ENCODE data around the gene TLL2.

Gene TLL2

GRCh38 chr10:96513305-96513697, 425 bp downstream of the TLL2 start:
- TF ChIP-seq ZNF384 (IDR thresholded peaks at IDR 0.05) = no peak
- no peak for TF ChIP-seq L3MBTL2 (conservative IDR thresholded peaks at IDR 0.05)
- TF ChIP-seq FOXK2 (IDR thresholded peaks at IDR 0.05) = no peak
- TF ChIP-seq ELF4 (IDR thresholded peaks at IDR 0.05) = no peak
- TF ChIP-seq HDGF (IDR thresholded peaks at IDR 0.05; ENCODE audit: borderline replicate concordance) = no peak
- TF ChIP-seq FOXM1 (IDR thresholded peaks at IDR 0.05; ENCODE audit: borderline replicate concordance) = no peak
- no peak for TF ChIP-seq FOXA1 (IDR thresholded peaks at IDR 0.05)
- no peak for TF ChIP-seq LEF1 (IDR thresholded peaks at IDR 0.05; ENCODE audit: borderline replicate concordance)
- no peak for TF ChIP-seq PKNOX1 (IDR thresholded peaks at IDR 0.05)
- TF ChIP-seq TARDBP (IDR thresholded peaks at IDR 0.05) = no peak
- TF ChIP-seq CTBP1 (IDR thresholded peaks at IDR 0.05; ENCODE audit: borderline replicate concordance) = no peak
- TF ChIP-seq NFRKB (IDR thresholded peaks at IDR 0.05) = no peak
- no peak for TF ChIP-seq SUZ12 (IDR thresholded peaks at IDR 0.05)
- no peak for TF ChIP-seq BHLHE40 (IDR thresholded peaks at IDR 0.05; ENCODE audit: borderline replicate concordance)
- TF ChIP-seq SP1 (IDR thresholded peaks at IDR 0.05) = no peak
- no peak for TF ChIP-seq ARNT (IDR thresholded peaks at IDR 0.05)
- CTCF ChIA-PET = interaction anchor here (0.7 to 1.4 kb wide), 3 partner anchors 22 to 118 kb away, joined by 3 to 8 read pairs (median 6); no protein-coding TSS in a partner anchor
- peak; percentile 14 for DNase-seq (ENCODE audit: extremely low spot score)
- POLR2A ChIA-PET = interaction anchor here (0.9 kb wide), 1 partner anchor 70 kb away, joined by 3 read pairs; no protein-coding TSS in a partner anchor

- ChIA-PET POLR2A (no interaction called here), CTCF (interaction anchor here (0.6 kb wide), 1 partner anchor 117 kb away, joined by 3 read pairs; no protein-coding TSS in a partner anchor)
- DNase-seq (ENCODE audit: extremely low spot score) = peak; percentile 32
- TF ChIP-seq HDGF (IDR thresholded peaks at IDR 0.05; ENCODE audit: borderline replicate concordance) = no peak
- TF ChIP-seq SP1 (IDR thresholded peaks at IDR 0.05) = no peak
- no peak for TF ChIP-seq NFRKB (IDR thresholded peaks at IDR 0.05)
- no peak for TF ChIP-seq ZNF384 (IDR thresholded peaks at IDR 0.05)
These were observed 1.0 kb downstream of the TLL2 start for GRCh38 chr10:96512524-96513304.

DNA sequence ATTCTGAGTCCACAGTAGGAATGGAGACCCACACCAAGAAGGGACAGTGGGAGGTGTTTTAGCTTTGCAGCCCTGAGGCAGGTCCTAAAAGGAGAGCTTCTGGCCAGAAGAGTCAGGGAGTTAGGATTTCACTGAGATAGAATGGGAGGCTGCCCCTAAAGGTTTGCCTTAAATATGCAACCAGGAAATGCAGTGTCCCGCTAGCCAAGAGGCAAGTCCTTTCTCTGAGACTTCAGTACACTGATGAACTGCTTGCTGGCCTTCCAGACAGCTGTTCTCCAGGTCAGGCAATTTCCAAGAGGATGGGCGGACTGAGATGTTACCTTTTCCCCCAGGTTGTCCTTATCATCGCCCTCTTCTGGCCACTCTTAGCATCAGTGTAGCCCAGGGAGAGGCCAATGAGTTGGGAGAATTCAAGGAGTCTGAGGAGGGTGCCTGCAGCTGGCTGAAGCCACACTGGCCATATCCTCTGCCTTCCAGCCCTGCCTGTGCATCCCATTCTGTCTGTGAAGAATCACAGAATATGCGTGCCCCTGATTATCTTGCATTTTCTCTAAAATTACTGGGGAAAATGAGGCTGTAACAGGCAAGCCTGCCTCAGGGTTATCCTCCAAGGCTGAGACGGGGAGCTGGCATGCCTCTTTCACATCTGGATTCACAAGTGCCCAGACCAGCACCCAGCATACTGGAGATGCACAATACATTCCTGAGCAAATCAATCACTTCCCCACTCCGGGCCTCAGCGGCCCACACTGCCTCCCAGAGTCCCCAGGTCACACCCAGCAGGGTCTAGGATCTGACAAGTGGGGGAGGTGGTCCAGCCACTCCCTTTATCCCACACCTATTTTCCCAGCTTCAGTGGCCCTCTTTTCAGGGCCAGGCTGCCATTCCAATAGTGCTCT, 2.4 kb downstream of the TLL2 start:
- ChIA-PET POLR2A (no interaction called here), CTCF (interaction anchor here (0.7 to 2.0 kb wide), 9 partner anchors 8 to 97 kb away, joined by 3 to 6 read pairs (median 3); no protein-coding TSS in a partner anchor)
- DNase-seq (ENCODE audit: extremely low spot score) = peak; percentile 70
- no peak for TF ChIP-seq SUZ12 (IDR thresholded peaks at IDR 0.05)
- no peak for TF ChIP-seq L3MBTL2 (conservative IDR thresholded peaks at IDR 0.05)
- TF ChIP-seq ELF4 (IDR thresholded peaks at IDR 0.05) = no peak
- TF ChIP-seq CTBP1 (IDR thresholded peaks at IDR 0.05; ENCODE audit: borderline replicate concordance) = no peak
- TF ChIP-seq PKNOX1 (IDR thresholded peaks at IDR 0.05) = no peak
- TF ChIP-seq HDGF (IDR thresholded peaks at IDR 0.05; ENCODE audit: borderline replicate concordance) = no peak
- no peak for TF ChIP-seq BHLHE40 (IDR thresholded peaks at IDR 0.05; ENCODE audit: borderline replicate concordance)
- TF ChIP-seq TARDBP (IDR thresholded peaks at IDR 0.05) = no peak

DNA sequence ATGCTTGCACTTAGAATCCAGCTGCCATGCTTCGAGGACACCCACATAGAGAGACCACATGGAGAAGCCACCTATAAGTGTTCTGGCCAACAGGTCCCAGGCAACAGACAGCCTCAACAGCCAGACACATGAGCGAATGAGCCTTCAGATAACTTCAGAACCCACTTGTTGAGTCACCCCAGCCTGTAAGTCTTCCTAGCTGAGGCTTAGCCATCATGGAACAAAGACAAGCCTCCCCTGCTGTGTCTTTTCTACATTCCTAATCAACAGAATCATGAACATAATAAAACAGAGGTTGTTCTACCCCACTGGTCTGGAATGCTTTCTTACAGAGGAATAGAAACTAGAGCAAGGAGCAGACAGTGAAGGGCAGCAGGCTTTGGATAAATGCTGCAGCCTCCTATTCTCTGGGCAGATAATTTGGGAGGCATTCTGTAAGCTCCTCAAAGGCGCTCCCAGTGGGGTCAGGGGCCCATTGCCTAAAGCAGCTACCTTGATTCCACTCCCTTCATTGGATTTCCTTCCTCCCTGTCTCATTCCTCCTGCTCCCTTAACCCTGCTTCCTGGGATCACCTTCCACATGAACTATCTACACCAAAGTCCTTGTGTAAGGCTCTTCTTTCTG, 4.6 kb downstream of the TLL2 start:
- TF ChIP-seq L3MBTL2 (conservative IDR thresholded peaks at IDR 0.05) (no peak), NFRKB (IDR thresholded peaks at IDR 0.05) (no peak), SP1 (IDR thresholded peaks at IDR 0.05) (no peak), BHLHE40 (IDR thresholded peaks at IDR 0.05; ENCODE audit: borderline replicate concordance) (no peak), LEF1 (IDR thresholded peaks at IDR 0.05; ENCODE audit: borderline replicate concordance) (no peak), SUZ12 (IDR thresholded peaks at IDR 0.05) (no peak)
- POLR2A ChIA-PET = no interaction called here
- CTCF ChIA-PET = interaction anchor here (1.0 kb wide), 1 partner anchor 134 kb away, joined by 3 read pairs; no protein-coding TSS in a partner anchor
- DNase-seq (ENCODE audit: extremely low spot score) = no peak

- POLR2A ChIA-PET = no interaction called here
- TF ChIP-seq LEF1 (IDR thresholded peaks at IDR 0.05; ENCODE audit: borderline replicate concordance) = no peak
- TF ChIP-seq L3MBTL2 (conservative IDR thresholded peaks at IDR 0.05) = no peak
- no peak for TF ChIP-seq ELF4 (IDR thresholded peaks at IDR 0.05)
- no peak for TF ChIP-seq FOXM1 (IDR thresholded peaks at IDR 0.05; ENCODE audit: borderline replicate concordance)
- no peak for TF ChIP-seq TARDBP (IDR thresholded peaks at IDR 0.05)
- no peak for TF ChIP-seq BHLHE40 (IDR thresholded peaks at IDR 0.05; ENCODE audit: borderline replicate concordance)
- no peak for TF ChIP-seq ARNT (IDR thresholded peaks at IDR 0.05)
- TF ChIP-seq NFRKB (IDR thresholded peaks at IDR 0.05) = no peak
- TF ChIP-seq FOXA1 (IDR thresholded peaks at IDR 0.05) = no peak
- no peak for TF ChIP-seq SP1 (IDR thresholded peaks at IDR 0.05)
- no peak for TF ChIP-seq PKNOX1 (IDR thresholded peaks at IDR 0.05)
- no peak for TF ChIP-seq CTBP1 (IDR thresholded peaks at IDR 0.05; ENCODE audit: borderline replicate concordance)
- no peak for TF ChIP-seq HDGF (IDR thresholded peaks at IDR 0.05; ENCODE audit: borderline replicate concordance)
- no peak for TF ChIP-seq ZNF384 (IDR thresholded peaks at IDR 0.05)
- no peak for TF ChIP-seq FOXK2 (IDR thresholded peaks at IDR 0.05)
- DNase-seq (ENCODE audit: extremely low spot score) = no peak
- CTCF ChIA-PET = no interaction called here
These were observed 6.7 kb downstream of the TLL2 start for GRCh38 chr10:96507044-96507443.

Data from HEK293T (cell line).